GM19452 (cell line): ENCODE results near the gene SOCS3.

Experiments used
- ATAC-seq: cut with Tn5 transposase; IDR thresholded peaks from one replicate; pipeline ENCODE4 v1.9.1; 2021; ENCODE audit not compliant: unreplicated experiment

The SOCS3 gene

DNA sequence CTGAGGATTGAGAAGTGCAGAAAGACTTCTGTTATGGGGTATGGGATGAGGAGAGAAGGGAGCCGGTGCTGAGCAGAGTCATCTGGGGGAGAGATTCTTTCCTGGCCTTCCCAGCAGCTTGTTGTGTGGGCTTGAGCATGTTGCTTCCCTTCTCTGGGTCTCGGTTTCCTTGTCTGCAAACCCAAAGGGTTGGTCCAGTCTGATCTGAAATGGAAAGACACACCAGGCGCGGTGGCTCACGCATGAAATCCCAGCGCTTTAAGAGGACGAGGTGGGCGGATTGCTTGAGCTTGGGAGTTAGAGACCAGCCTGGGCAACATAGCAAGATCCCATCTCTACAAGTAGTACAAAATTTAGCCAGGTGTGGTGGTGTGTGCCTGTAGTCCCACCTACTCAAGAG is 6.0 kb downstream of the SOCS3 start:
- ATAC-seq, result no peak

DNA sequence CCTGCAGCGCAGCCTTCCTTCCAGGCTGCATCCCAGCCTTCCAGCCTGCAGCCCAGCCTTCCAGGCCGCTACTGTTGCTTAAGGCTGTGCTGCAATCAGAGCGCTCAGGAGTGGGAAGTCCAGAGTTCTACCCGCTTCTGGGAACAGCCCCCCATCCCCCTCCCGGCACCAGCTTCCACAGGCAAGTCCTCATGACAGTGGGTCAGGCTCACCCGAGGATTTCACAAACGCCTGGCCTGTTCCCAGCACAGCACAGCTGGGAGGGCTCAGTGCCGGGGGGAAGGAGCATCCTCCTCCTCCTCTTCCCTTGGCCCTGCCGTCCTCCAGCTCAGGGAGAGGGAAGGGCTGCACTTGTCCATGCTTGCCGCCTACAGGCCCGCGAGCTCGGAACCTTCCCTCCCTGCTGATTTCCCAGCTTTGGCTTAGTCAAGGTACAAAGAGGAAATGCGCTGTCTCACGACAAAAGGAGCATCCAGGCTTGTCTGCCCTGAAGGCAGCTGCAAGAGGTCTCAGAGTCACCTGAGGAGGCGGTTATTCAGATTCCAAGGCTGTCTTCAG is 8.3 kb downstream of the SOCS3 start:
- no peak for ATAC-seq

DNA sequence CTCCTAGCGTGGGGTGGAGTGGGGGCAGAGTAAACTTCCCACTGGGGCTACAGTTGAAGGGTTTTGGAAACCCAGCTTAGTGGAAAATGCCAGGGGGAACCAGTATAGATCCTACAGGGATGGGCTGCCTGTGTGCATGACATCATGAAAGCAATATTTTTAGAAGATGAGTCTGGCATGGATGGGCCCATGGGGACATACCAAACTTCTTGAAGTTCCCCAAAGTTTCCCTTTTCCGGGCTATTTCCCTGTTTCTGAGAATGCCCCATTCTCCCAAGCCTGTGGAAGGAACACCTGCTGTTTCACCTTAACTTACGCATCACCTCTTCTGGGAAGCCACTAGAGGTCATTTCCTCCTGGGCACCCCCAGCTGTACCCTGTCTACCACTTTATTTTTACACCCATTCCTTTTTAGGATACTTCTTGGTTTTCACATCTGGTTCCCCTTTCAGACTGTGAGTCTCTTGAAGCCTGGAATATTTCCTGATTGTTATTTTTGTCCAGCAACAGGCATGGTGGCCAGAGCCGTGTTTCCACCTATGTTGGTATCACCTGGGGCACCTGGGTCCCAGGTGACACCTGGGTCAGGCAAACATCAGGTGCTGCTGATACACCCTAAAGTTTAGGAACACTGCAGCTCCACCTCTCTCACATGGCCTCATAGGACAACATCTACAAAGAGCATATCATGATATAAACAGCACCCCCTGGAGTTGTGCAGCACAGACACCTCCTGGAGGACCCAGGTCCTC is 9.8 kb downstream of the SOCS3 start:
- no peak for ATAC-seq

DNA sequence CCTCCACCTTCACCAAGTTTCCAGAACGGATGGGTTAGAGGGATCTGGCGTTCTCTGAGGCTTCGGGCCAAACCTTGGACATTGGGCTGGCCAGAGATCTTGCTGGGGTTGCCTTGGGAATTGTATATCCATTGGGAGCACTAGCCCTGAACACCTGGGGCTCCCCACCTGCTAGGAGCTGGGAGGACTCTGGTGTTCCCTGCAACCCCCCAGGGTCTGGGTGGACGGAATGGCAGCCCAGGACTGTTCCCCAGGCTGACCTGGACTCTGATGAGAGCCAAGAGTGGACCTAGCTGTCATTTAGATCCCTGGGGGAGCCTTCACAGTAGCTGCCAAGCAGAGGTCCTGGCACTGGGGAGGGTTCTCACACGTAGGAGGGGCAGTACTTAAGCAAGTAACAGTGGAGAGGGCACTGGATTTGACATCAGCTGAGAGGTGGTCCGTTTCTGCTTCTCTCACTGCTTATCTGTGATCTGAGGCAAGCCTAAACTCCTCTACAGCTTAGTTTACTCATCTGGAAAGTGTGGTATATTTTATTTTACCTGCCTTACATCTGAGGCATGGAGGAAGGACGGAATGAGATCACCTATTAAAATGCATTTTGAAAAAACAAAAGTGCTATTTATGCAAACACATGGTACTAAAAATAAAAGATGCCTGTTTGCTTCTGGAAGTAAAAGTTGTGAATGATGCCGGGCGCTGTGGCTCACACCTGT is 11.7 kb downstream of the SOCS3 start:
- no peak for ATAC-seq

DNA sequence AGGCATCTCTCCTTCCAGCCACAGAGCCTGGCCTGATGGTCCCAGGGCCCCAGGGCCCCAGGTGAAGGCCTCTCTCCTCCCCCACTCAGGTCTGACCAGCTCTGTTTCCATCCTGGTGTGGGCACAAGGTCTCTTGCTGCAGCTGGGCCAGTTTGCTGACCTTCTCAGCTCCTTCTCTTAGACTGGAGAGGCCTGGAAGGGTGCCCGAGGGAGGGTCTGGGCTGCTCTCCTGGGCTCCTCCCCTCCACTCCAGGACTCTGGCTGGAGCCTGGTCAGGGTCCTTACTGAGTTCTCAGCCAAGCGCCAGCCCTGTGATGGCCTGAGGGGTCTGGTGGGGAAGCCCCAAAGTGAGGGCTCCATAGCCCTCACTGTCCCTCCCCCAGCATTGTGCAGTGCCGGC is 12.4 kb downstream of the SOCS3 start:
- ATAC-seq, result no peak

DNA sequence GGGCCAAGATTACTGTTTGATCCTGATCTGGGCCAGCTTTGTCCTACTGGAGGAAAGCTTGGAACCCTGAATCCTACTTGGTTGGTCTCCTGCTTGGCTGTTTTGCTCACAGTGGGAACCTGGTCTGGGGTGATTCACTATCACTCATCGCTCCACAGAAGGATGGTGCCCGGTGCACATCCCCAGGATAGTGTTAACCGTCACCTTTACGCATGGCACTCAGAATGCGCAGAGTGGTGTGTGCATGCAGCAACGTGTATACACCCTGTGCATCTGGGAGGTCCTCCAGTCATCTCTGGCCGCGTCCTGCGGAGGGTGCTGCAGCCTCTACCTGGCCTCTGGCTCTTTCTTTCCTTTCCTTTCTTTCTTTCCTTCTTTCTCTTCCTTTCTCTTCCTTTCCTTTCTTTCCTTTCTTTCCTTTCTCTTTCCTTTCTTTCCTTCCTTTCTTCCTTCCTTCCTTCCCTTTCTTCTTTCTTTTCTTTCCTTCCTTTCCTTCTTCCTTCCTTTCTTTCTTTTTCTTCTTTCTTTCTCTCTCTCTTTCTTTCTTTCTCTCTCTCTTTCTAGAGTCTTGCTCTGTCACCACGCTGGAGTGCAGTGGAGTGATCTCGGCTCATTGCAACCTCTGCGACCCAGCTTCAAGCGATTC is 13.1 kb downstream of the SOCS3 start:
- no peak for ATAC-seq

DNA sequence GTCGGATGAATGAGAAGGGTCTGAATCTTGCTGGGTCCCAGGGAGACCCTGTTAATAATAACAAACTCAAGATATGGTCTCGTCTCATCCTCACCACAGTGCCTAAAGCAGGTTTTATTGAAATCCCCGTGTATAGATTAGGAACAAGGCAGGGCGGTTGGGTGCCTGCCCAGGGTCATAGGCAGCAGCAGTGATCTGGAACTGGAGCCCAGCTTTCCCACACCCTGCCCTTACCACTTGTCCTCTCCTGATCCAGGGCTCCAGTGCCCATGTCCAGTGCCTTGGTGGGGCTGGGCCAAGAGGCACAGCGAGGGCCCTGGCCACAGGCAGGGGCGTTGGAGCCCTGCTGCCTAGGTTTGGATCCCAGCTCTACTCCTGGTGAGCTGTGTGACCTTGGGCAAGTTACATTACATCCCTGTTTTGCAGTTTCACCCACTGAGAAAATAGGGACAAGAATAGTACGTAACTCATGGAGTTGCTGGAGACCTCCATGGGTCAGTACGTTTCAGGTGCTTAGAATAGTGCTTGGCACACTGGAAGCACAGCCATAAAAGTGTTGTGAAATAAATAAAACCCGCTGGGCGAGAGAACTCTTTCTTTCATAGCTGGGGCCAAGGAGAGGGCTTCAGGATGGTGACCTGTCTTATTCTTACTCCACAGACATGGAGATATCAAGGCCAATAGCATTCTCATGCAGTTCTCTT is 13.9 kb downstream of the SOCS3 start:
- no peak for ATAC-seq

DNA sequence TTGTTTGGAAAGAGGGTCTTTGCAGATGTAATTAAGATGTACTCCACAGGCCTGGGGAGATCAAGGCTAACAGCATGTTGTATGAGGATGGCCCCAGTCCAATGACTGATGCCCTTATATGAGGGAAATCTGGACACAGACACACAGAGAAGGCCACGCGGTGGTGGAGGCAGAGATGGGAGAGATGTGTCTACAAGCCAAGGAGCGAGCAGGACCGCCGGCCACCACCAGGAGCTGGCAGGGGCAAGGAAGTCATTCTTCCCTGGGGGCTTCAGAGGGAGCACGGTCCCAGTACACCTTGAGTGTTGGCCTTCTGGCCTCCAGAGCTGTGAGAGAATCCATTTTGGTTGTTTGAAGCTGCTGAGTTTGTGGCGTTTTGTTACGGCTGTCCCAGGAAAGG is 14.7 kb downstream of the SOCS3 start:
- no peak for ATAC-seq

DNA sequence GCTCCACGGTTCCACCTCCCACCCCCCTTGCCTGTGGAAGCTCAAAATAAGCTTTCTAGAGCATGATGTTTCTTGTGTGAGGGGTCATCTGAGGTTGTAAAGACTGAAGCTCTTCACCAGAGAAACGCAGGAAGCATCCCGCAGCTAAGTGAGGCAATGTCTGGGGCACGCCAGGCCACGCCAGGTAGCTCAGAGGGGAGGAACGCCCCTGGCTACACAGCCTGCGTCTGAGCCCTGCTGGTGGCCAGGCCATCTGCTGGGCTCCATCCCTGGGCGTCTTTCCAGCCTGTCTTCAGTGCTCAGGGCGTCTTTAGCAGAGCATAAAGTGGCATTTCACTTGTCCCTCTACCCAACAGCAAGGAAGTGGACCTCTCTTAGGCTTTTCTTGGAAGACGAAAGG is 15.2 kb downstream of the SOCS3 start:
- ATAC-seq, result no peak

DNA sequence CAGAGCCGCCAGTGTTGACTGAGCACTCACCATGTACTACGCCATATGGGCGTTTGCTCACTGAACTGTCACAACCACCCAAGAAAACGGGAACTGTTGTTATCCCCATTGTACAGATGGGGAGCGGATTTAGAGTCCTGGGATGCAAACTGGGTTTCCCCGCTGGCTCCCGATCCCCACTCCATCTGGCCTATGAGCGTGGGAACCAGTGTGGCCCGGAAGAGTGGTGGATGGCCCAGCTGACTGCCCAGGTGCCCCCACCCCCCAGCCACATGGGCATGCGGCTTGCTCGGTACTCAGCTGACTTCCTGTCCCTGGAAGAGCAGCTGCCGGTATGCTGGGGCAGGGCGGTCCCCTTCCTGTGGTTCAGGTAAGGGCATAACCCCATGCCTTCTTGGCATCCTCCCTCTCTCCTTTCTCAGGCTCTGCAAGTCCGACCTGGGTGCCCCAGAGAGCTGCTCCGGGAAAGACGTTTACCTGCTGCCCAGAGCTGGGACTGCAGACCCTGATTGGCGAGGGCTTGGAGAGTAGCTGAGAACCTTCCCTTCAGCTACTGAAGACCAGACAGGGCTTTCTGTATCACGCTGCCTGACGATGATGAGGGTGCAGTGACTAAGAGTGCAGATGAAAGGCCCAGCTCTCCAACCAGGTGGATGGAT is 16.2 kb downstream of the SOCS3 start:
- no peak for ATAC-seq

DNA sequence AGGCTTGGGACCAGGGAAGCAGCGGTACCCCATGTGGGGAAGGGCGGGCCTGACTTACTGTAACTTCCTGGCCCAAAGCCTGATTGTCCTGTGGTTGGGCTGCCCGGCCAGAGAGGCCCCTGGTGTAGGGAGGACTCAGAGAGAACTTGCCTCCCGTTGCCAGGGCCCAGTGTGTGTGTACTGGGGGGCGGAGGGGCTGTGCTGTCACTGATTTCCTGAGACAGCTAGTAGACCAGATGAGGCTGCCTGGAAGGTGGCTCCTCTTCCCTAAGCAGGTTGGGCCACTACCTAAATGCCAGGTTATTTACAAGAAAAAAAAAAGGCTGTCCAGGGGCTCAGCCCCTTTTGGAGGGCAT is 16.7 kb downstream of the SOCS3 start:
- no peak for ATAC-seq

DNA sequence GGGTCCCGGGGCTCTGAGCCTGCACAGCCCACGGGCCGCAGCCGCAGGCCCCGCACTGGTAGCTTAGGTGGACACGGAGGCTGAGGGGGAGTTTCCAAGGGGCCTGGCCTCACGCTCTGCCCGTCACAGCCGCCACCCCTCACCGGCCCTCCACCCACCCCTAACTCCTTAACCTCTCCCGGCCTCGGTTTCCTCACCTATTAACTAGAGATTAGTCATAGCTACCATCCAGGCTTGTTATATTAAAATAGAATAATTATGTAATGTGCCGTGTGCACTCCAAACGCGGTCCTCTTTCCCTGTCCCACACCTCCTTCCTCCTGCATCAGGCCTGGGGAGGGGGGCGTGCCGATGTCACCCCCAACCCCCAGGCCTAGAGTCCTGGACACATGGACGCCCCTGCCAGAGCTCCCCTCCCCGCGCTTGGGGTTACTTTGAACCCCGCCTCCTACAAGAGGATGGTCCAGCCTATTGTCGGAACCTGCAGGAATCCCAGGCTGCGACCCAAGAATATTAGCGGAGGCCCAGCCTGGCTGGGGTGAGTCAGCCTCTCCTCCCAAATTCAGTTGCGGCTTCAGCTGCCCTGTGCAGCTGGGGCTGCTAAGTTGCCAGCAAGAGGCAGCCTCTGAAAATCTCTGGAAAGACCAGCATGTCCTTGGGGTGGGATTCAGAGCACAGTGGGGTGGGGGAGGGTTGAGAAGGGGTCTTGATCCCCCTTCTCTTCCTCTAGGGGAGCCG is 17.3 kb downstream of the SOCS3 start:
- ATAC-seq, result no peak

DNA sequence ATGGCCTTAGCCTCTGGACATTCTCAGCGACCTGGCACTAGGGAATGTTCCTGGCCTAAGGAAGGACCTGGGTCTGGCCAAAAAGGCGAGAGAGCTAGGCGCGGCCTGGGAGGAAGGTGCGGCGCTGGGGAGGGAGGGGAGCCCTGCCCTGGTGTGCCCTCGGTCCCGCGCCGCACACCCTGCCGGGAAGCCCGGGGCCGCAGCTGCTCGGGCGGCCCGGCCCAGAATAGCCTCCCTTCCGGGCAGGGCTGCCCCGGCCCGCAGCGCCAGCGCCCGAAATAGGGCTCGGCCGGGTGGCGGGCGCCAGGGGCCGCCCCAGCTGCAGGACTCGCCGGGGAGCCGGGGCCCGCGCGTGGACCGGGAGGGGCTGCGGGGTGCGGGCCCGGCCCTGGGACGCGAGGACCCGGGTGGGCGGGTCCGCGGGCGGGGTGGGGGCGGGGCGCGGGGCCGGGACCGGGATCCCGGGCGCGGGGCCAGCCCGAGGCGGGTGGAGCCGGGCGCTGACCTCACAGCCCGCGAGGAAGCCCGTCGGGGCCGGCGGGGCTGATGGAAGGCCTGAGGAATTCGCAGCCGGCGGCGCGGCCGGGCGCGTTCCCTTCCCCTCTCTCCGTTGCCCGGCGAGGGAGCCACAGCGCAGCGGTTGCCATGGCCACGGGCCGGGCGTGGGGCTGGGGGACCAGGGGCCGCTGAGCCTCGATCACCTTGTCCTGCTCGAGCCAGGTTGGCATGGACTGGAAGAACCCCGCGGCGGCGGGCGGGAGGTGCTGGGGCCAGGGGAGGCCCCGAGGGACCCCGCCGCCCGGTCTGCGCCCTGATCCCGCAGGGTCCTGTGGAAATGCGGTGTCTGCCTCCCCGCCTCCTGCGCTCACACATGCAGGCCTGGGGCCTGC is 18.1 kb downstream of the SOCS3 start:
- no peak for ATAC-seq

DNA sequence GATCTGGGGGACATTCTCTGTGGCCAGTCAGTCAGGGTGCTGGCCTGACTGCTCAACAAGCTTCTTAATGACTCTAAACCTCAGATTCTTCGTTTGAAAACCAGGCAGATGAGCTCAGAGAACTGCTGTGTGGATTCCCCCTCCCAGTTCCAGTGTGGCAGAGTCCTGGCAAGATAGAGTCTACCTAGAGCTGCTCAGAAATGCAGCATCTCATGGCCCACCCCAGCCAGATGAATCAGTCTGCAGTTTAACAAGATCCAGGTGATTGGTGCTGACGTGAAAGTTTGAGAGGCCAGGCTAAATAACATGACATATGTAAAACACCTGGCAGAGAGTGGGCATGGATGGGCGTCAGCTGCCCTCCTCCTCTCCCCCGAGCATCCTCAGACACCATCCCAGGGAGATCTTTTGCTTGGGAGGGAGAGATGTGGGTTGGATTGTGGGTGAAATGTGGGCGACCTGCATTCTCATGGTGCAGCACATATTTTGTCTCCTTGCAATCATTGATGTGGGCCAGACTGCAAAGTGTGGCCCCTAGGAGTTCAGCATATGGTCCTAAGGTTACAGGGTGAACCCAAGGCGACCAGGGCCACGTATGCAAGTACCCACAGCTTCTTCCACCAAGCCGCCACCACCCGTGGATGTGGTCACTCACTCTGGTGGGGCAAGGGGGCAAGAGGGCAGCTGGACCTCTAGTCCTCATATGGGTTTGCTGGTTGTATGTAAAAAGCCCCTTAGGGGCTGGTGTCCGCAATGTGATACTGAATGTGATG is 19.5 kb downstream of the SOCS3 start:
- ATAC-seq, result no peak

DNA sequence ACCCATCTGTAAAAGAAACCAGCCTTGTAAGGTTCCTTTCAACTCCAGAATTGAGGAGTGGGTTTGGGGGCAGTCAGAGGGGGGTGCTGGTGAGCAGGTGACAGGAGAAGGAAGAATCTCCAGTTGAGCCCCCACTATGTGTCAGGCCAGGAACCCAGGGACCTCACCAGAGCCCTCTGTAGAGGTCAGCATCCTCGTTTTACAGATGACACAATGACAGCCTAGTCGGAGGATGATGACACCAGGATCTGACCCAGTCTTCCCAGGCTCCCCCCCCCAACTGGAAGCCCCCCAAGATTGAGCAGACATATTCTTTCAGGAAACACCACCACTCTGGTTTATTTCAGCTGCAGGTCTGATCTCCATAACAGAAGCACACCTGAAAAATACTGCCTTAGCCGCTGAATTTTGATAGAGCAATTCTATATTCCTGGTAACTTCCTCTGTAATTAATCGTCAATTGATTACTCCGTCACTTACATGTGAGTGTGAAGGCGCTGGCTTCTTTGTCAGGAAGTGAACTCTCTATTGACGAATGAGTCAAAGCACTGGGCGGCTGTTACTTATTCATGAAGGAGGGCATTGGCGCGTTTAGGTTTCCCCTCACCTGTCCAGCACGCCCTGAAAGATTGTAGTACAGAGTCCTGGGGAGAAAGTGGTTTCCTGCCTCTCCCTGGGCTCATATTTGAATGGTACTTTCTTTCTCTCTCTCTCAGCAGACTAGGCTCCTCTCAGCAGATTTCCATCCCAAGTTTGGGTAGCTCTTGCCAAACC is 21.2 kb downstream of the SOCS3 start:
- no peak for ATAC-seq

DNA sequence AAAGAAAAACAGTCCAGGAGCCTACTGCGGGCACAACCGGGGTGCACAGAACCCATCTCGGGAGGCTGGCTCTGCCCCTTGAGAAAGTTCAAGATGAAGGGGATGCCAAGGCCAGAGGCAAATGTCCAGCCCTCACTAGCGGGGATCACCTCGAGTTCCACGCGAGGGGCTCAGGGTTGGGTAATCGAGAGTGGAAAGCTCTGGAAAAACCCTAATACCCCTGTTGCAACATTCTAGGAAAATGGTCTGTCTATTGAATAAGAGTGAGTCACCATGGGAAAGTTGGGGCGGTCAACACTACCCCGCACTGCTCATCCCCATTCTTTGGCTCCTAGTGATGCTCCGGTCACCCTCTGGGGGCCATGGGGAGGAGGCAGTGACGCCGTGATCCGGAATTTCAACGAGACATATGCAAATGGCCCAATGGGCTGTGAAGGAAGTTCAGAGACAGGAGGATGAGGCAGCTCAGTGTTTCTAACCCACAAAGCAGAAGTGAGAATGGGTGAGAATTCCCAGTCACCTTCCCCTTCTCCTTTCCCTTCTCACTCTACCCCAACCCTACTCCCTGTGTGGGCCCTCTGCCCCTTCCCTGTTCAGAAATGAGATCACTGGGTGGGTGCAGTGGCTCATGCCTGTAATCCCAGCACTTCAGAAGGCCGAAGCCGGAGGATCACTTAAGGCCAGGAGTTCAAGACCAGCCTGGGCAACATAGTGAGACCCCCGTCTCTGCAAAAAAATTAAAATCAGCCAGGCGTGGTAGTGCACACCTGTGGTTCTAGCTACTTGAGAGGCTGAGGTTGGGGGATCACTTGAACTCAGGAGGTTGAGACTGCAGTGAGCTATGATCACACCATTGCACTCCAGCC is 22.4 kb downstream of the SOCS3 start:
- ATAC-seq, result no peak

DNA sequence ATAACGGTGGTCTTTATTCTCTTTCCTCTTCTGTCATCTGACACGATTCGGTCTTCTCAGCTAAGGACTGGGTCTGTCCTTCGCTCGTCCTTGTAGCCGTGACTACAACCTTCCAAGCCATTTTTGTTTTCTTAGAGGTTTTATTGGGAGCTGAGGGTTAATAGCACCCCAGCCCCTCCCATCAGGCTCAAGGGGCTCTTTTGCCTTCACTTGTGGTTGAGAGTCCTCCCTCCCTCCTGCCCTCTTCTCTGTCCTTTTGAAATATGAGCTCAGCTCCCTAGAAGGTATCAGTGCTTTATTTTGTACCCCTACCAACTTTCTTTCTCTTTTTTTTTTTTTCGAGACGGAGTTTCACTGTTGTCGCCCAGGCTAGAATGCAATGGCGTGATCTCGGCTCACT is 24.7 kb downstream of the SOCS3 start:
- no peak for ATAC-seq
